GM23338 (cell line): ENCODE measurements around the gene ELL2. TPM values are rescaled to one million over a fixed set of nuclear protein-coding genes. Genes with fewer than 3 reads are reported as not detected.

Experiments used
- ATAC-seq: fragments of 200-7000 bp; cut with Tn5 transposase; 3 replicates; pipeline ENCODE4 v1.9.1; 2020
- DNase-seq: peaks from one replicate; pipeline ENCODE4 v3.0.0-alpha.2; 2015; ENCODE audit warnings: low spot score
- H2AFZ ChIP-seq: fragments of 200-600 bp; sonication (generic); 2 replicates; pipeline ENCODE4 v1.8.0; 2016; ENCODE audit warnings: antibody characterized with exemption, mild to moderate bottlenecking, moderate library complexity
- H3F3A ChIP-seq: fragments of 200-600 bp; sonication (generic); replicated peaks from 2 replicates; pipeline ENCODE4 v1.8.0; 2017; ENCODE audit warnings: antibody characterized with exemption, mixed run types, low read depth
- H3K27ac ChIP-seq: fragments of 200-600 bp; sonication (generic); 2 replicates; pipeline ENCODE4 v1.6.1; 2016; ENCODE audit warnings: low read depth
- H3K27me3 ChIP-seq: fragments of 200-600 bp; sonication (generic); 2 replicates; pipeline ENCODE4 v1.8.0; 2016; ENCODE audit warnings: mild to moderate bottlenecking, mixed run types, moderate library complexity; ENCODE audit not compliant: insufficient read depth
- H3K36me3 ChIP-seq: fragments of 200-600 bp; sonication (generic); 2 replicates; pipeline ENCODE4 v1.8.0; 2016; ENCODE audit warnings: mild to moderate bottlenecking; ENCODE audit not compliant: insufficient read depth
- H3K4me1 ChIP-seq: fragments of 200-600 bp; sonication (generic); 2 replicates; pipeline ENCODE4 v1.8.0; 2016; ENCODE audit warnings: mild to moderate bottlenecking, moderate library complexity; ENCODE audit not compliant: insufficient read depth
- H3K4me2 ChIP-seq: fragments of 200-600 bp; sonication (generic); 2 replicates; pipeline ENCODE4 v1.7.1; 2017; ENCODE audit warnings: mixed run types
- H3K4me3 ChIP-seq: fragments of 200-600 bp; sonication (generic); 2 replicates; pipeline ENCODE4 v1.6.1; 2016; ENCODE audit warnings: mixed run types
- H3K79me2 ChIP-seq: fragments of 200-600 bp; sonication (generic); replicated peaks from 2 replicates; pipeline ENCODE4 v1.8.0; 2017; ENCODE audit warnings: mild to moderate bottlenecking; ENCODE audit not compliant: insufficient read depth
- H3K9me2 ChIP-seq: fragments of 200-600 bp; sonication (generic); 2 replicates; pipeline ENCODE4 v1.8.0; 2017; ENCODE audit not compliant: insufficient read depth
- H4K20me1 ChIP-seq: fragments of 200-600 bp; sonication (generic); replicated peaks from 2 replicates; pipeline ENCODE4 v1.8.0; 2017; ENCODE audit warnings: mild to moderate bottlenecking; ENCODE audit not compliant: insufficient read depth
- H3K27ac Mint-ChIP-seq: 2 replicates; pipeline ENCODE4 v1.8.0; 2020; ENCODE audit warnings: inconsistent platforms, mild to moderate bottlenecking, moderate library complexity, mixed read lengths
- H3K27me3 Mint-ChIP-seq: 3 replicates; pipeline ENCODE4 v1.8.0; 2022; ENCODE audit warnings: low read depth, mild to moderate bottlenecking, moderate library complexity, mixed read lengths, inconsistent platforms; ENCODE audit not compliant: insufficient read depth, poor library complexity
- H3K36me3 Mint-ChIP-seq: 3 replicates; pipeline ENCODE4 v1.8.0; 2021; ENCODE audit warnings: low read depth, mild to moderate bottlenecking, inconsistent platforms, moderate library complexity, mixed read lengths
- H3K4me1 Mint-ChIP-seq: 3 replicates; pipeline ENCODE4 v1.8.0; 2020; ENCODE audit warnings: mild to moderate bottlenecking, inconsistent platforms, mixed read lengths
- H3K4me3 Mint-ChIP-seq: 3 replicates; pipeline ENCODE4 v1.8.0; 2021; ENCODE audit warnings: moderate library complexity, mild to moderate bottlenecking, inconsistent platforms, mixed read lengths
- H3K9me3 Mint-ChIP-seq: 3 replicates; pipeline ENCODE4 v1.8.0; 2020; ENCODE audit warnings: moderate library complexity, mild to moderate bottlenecking, inconsistent platforms, mixed read lengths
- EZH2 ChIP-seq: fragments of 200-600 bp; sonication (generic); IDR thresholded peaks from one replicate; pipeline ENCODE4 v1.8.0; 2017; ENCODE audit warnings: antibody characterized with exemption, mild to moderate bottlenecking, low read depth; ENCODE audit not compliant: unreplicated experiment
- STAT1 ChIP-seq: IDR thresholded peaks from one replicate; pipeline ENCODE4 v1.6.1; 2016; ENCODE audit warnings: antibody characterized with exemption; ENCODE audit not compliant: unreplicated experiment
- ZNF114 ChIP-seq: fragments of 250-450 bp; sonication (Bioruptor Pico); IDR thresholded peaks from 2 replicates; pipeline ENCODE4 v1.5.0; 2020; ENCODE audit warnings: mild to moderate bottlenecking, moderate library complexity
- ZNF331 ChIP-seq: fragments of 250-450 bp; sonication (Bioruptor Pico); IDR thresholded peaks from 2 replicates; pipeline ENCODE4 v1.5.0; 2020; ENCODE audit warnings: low read depth, mild to moderate bottlenecking, moderate library complexity
- ZNF462 ChIP-seq: fragments of 250-450 bp; sonication (Bioruptor Pico); IDR thresholded peaks from 2 replicates; pipeline ENCODE4 v1.5.0; 2020; ENCODE audit warnings: mild to moderate bottlenecking, moderate library complexity
- polyA plus RNA-seq: library from polyadenylated mRNA; unstranded; fragments of >200 nt; fragmentation: Nextera tagmentation; extraction: Ambion mirVana; gene quantifications from 2 replicates; pipeline ENCODE4 v1.2.1, GENCODE V29; 2016
- total RNA-seq: library from RNA; depleted of rRNA; stranded (reverse); fragments of >200 nt; shearing (Covaris generic); gene quantifications from 2 replicates; pipeline ENCODE4 v1.2.3, GENCODE V29; 2014

Gene ELL2
- total and polyA plus RNA-seq, 2 experiments from 2014 or later, result 7.4 to 32.6 TPM

- no peaks in the 10 kb centered on the region for H4K20me1 ChIP-seq
- ATAC-seq, result no peak
- Mint-ChIP-seq H3K36me3 (no peaks in the 10 kb centered on the region), H3K27me3 (no peaks in the 10 kb centered on the region), H3K4me3 (no peak overlapping the region), H3K9me3 (no peaks in the 10 kb centered on the region), H3K4me1 (peaks cover 2% of the 10 kb centered on the region; the same call in 2 of the 3 replicates), H3K27ac (no peak overlapping the region)
- H3F3A ChIP-seq, result no peaks in the 10 kb centered on the region
- no peak for TF ChIP-seq EZH2
- TF ChIP-seq ZNF331, result no peak
- no peak for TF ChIP-seq STAT1
- no peaks in the 10 kb centered on the region for H3K36me3 ChIP-seq
- no peaks in the 10 kb centered on the region for H3K9me2 ChIP-seq
- no peak for DNase-seq
- no peak overlapping the region for H3K27ac ChIP-seq
- peaks cover 1% of the 10 kb centered on the region; the same call in 1 of the 2 replicates for H3K4me1 ChIP-seq
- H2AFZ ChIP-seq, result no peak overlapping the region
- H3K4me3 ChIP-seq, result no peak overlapping the region
- H3K4me2 ChIP-seq, result no peak overlapping the region
- H3K79me2 ChIP-seq, result no peaks in the 10 kb centered on the region
- H3K27me3 ChIP-seq, result no peaks in the 10 kb centered on the region
Measured at GRCh38 chr5:95884017-95884325, 77.7 kb downstream of the ELL2 start.

GRCh38 chr5:95883185-95884016 lies 78.2 kb downstream of the ELL2 start:
- Mint-ChIP-seq H3K36me3 (no peaks in the 10 kb centered on the region), H3K4me1 (peaks cover 7% of the 10 kb centered on the region), H3K27ac (no peak overlapping the region), H3K4me3 (no peak overlapping the region), H3K27me3 (no peaks in the 10 kb centered on the region), H3K9me3 (no peaks in the 10 kb centered on the region)
- Histone ChIP-seq H3K4me2 (no peak overlapping the region), H3K79me2 (no peaks in the 10 kb centered on the region), H3K4me1 (peaks cover 7% of the 10 kb centered on the region; the same call in 1 of the 2 replicates), H4K20me1 (no peaks in the 10 kb centered on the region), H3K9me2 (0 out of 2 replicates have a peak, but pooled peaks cover 3% of the 10 kb centered on the region), H3K36me3 (no peaks in the 10 kb centered on the region), H3K27ac (no peak overlapping the region), H3F3A (no peaks in the 10 kb centered on the region), H2AFZ (no peak overlapping the region), H3K4me3 (no peak overlapping the region), H3K27me3 (no peaks in the 10 kb centered on the region)
- no peak for DNase-seq
- no peak for ATAC-seq
- TF ChIP-seq ZNF114 (no peak), ZNF462 (CRISPR knock-in tag) (no peak), ZNF331 (no peak)
